ENCODE results near the gene OR2T3.
"Not testable (repeated sequence)": the region's sequence is repeated elsewhere in the genome, so short reads cannot be mapped to it uniquely, and the experiment has no call there.

DNA sequence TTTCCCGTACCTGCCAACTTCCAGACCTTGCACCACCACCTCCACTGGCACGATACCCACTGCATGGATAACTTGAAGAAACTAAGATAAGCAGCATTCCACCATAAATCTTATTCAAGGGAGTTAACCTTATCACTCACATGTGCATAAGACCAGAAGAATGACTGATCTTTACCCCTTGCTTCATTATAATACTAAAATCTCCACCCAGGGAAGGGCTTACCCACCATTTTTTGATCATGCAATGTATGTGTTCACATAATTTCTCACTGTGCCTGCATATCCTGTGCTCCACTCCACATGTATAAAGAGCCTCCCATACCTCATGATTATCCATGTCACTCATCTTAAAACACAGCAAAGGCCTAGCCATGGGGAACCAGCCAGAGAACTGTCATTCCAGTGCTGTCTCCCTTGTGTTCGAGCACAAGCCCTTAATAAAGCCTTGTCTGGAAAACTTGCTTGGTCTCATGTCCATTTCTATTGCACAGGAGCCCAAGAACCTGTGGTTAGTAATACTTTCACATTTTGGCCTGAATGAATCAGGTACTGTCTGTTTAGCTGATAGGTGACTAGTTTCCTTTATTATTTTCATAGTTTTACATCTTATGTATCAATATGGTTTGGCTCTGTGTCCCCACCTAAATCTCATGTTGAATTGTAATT lies 45.5 kb upstream of the OR2T3 start:
- not testable (repeated sequence) for TF ChIP-seq EZH2phosphoT487 (conservative IDR thresholded peaks at IDR 0.05; ENCODE audit: low read length)
- TF ChIP-seq, protein P1, sequence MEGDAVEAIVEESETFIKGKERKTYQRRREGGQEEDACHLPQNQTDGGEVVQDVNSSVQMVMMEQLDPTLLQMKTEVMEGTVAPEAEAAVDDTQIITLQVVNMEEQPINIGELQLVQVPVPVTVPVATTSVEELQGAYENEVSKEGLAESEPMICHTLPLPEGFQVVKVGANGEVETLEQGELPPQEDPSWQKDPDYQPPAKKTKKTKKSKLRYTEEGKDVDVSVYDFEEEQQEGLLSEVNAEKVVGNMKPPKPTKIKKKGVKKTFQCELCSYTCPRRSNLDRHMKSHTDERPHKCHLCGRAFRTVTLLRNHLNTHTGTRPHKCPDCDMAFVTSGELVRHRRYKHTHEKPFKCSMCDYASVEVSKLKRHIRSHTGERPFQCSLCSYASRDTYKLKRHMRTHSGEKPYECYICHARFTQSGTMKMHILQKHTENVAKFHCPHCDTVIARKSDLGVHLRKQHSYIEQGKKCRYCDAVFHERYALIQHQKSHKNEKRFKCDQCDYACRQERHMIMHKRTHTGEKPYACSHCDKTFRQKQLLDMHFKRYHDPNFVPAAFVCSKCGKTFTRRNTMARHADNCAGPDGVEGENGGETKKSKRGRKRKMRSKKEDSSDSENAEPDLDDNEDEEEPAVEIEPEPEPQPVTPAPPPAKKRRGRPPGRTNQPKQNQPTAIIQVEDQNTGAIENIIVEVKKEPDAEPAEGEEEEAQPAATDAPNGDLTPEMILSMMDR (IDR thresholded peaks at IDR 0.05; ENCODE audit: insufficient read depth, low read length, poor library complexity, severe bottlenecking) = not testable (repeated sequence)

Measured in SU-DHL-6 (cell line).